ENCODE data around the gene LETM1. TPM values are rescaled to one million over a fixed set of nuclear protein-coding genes. Genes with fewer than 3 reads are reported as not detected.

The LETM1 gene
- total and polyA plus RNA-seq, 10 donors = 6.5 to 47.7 (median 34.7) TPM

DNA sequence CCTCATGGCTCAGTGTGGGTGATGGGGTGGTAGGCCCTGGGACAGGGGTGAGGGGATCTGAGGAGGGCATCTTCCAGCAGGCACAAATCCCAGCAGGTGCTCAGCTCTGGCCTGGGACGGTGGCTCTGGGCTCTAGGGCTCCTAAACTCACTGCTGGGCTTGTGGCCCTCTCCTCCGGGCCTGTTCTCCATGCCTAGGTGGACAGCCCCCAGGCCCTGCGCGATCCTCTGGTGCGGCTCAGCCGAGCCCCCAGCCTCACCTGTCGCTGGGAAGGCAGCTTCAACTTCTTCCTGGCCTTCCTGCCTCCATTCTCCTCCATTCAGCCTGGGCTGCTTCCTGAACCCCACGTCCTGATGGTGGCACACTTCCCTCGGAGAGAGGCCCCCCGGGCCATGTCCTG lies 82.2 kb downstream of the LETM1 start:
- Histone ChIP-seq H3K4me3 (no peak overlapping the region), H3K27ac (no peak overlapping the region), H3K9me3 (no peaks in the 10 kb centered on the region), H3K27me3 (replicated peaks in 1 of 7) (peaks cover 0 to 53% (median 9%) of the 10 kb centered on the region in 7 donors), H3K36me3 (no peaks in the 10 kb centered on the region), H3K4me1 (peaks cover 0 to 11% (median 4%) of the 10 kb centered on the region in 6 donors)
- DNase-seq = no peak
- WGBS, 5 donors = 80 to 94% (median 84%) methylated on average over 8 to 10 of the region's 10 CpGs
- no peak for TF ChIP-seq POLR2A (IDR thresholded peaks at IDR 0.05)
- intact Hi-C loops (cut with DNase I; ENCODE audit: low total_unique reads) = no loop called here

DNA sequence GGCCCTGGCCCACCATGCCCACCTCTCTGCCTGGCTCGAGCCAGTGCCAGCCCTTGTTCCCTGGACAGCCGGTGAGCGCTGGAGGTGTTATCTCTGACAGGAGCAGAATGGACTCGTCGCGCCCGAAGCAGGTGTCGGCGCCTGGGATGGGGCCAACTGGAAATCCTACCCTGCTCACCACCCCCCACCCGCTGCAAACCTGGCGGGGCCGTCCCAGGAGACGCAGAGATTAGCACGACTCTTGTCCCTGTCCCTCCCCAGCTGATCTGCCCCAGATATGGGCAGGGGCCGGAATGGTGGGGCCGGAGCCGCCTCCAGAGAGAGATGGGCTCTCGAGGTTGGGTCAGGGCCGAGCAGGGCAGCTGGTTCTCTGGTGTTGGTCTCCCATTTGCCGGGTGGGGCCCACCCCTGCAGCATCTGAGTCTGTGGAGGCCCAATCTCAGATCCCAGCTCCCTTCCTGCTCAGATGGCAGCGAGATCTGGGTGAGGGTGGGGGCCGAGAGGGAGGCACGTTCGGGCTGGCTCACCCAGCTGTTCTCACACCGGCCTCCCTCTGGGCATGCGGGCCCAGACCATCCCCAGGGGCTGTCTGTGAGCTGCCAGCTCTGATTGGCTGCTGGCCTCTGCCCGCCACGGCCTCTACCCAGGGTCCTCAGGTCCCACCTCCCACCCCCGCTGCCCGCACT lies 83.0 kb downstream of the LETM1 start:
- Histone ChIP-seq H3K27ac (no peak overlapping the region), H3K4me3 (no peak overlapping the region), H3K4me1 (peaks cover 0 to 17% (median 7%) of the 10 kb centered on the region in 6 donors), H3K9me3 (no peaks in the 10 kb centered on the region), H3K36me3 (no peaks in the 10 kb centered on the region), H3K27me3 (replicated peaks in 1 of 7) (peaks cover 0 to 61% (median 15%) of the 10 kb centered on the region in 7 donors)
- intact Hi-C loops (cut with DNase I; ENCODE audit: low total_unique reads) = no loop called here
- TF ChIP-seq POLR2A (IDR thresholded peaks at IDR 0.05) = no peak
- TF ChIP-seq, protein P1, sequence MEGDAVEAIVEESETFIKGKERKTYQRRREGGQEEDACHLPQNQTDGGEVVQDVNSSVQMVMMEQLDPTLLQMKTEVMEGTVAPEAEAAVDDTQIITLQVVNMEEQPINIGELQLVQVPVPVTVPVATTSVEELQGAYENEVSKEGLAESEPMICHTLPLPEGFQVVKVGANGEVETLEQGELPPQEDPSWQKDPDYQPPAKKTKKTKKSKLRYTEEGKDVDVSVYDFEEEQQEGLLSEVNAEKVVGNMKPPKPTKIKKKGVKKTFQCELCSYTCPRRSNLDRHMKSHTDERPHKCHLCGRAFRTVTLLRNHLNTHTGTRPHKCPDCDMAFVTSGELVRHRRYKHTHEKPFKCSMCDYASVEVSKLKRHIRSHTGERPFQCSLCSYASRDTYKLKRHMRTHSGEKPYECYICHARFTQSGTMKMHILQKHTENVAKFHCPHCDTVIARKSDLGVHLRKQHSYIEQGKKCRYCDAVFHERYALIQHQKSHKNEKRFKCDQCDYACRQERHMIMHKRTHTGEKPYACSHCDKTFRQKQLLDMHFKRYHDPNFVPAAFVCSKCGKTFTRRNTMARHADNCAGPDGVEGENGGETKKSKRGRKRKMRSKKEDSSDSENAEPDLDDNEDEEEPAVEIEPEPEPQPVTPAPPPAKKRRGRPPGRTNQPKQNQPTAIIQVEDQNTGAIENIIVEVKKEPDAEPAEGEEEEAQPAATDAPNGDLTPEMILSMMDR (IDR thresholded peaks at IDR 0.05 in 8 of 11, conservative IDR thresholded peaks at IDR 0.05 in 3 of 11) = no peak
- no peak for TF ChIP-seq POLR2AphosphoS5 (IDR thresholded peaks at IDR 0.05)
- 75 to 86% (median 79%) methylated on average over 17 to 30 of the region's 30 CpGs for WGBS, 5 donors
- no peak for DNase-seq

DNA sequence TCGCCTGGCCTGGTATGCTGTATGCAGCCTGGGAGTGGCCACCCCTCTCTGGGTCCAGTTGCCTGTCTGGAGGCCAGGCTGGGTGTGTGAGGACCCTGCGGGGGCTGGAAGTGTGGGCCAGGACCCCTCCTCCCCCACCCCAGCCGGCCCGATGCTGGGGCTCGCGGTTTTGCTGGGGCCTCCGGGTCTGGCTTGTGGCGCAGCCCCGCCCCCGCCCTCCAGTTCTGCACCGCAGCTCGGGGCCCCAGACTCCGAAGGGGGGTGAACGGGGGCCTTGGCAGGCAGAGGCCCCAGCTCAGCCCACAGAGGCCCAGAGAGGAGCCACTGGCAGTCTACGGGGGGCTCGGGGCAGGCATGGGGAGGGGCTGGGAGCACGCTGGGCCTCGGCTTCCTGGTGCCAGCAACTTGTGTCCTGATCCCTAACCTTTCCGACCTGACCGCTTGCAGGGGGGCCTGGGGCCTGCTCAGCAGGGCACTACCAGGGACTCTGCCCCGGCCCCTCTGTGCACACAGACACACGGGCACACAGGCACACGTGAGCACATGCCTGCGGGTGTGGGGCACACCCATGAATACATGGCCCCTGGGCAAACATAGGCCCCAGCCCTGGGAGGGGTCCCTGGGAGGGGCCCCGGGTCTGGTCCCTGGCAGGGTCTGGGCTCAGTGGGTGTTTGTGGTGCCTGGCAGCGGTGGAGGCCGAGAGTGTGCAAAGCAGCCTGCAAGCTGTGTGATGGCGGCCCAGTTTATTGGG lies 84.2 kb downstream of the LETM1 start:
- no peaks in the 10 kb centered on the region for H3K36me3 ChIP-seq
- intact Hi-C loops (cut with DNase I; ENCODE audit: low total_unique reads) = no loop called here
- peaks cover 0 to 74% (median 24%) of the 10 kb centered on the region in 7 donors for H3K27me3 ChIP-seq (replicated peaks in 1 of 7)
- no peak overlapping the region for H3K27ac ChIP-seq
- WGBS, 5 donors = 13 to 43% (median 33%) methylated on average over 4 to 28 of the region's 28 CpGs
- H3K4me3 ChIP-seq = no peak overlapping the region
- no peaks in the 10 kb centered on the region for H3K9me3 ChIP-seq
- peaks cover 1 to 26% (median 14%) of the 10 kb centered on the region in 6 donors for H3K4me1 ChIP-seq
- no peak for DNase-seq
- TF ChIP-seq, protein P1 (IDR thresholded peaks at IDR 0.05 in 8 of 11, conservative IDR thresholded peaks at IDR 0.05 in 3 of 11) = no peak
- no peak for TF ChIP-seq POLR2A (IDR thresholded peaks at IDR 0.05)
- no peak for TF ChIP-seq POLR2AphosphoS5 (IDR thresholded peaks at IDR 0.05)

DNA sequence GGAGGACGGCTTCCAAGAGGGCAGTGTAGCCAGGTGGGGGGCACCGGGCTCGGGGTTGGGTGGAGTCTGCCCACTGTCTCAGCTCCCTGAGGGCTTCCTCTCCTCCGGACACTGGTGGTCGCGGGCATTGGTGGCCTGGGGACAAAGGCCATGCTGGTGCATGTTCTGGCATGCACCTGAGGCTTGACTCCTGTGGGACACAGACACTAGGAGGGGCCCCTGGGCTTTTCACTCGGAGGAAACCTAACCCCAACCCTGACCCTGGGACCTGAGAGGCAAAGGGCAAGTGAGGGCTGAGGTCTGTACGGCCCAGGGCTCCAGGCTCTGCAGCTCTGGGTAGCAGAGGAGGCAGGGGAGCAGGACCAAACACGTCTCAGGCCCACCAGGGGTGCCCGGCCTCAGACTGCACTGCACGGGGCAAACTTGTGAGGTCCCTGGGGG lies 85.1 kb downstream of the LETM1 start:
- H3K4me3 ChIP-seq = no peak overlapping the region
- intact Hi-C loops (cut with DNase I; ENCODE audit: low total_unique reads) = no loop called here
- no peak for TF ChIP-seq POLR2A (IDR thresholded peaks at IDR 0.05)
- TF ChIP-seq POLR2AphosphoS5 (IDR thresholded peaks at IDR 0.05) = no peak
- TF ChIP-seq, protein P1 (IDR thresholded peaks at IDR 0.05 in 8 of 11, conservative IDR thresholded peaks at IDR 0.05 in 3 of 11) = no peak
- WGBS, 5 donors = 68 to 100% (median 75%) methylated on average over 1 to 11 of the region's 11 CpGs
- DNase-seq = no peak
- no peaks in the 10 kb centered on the region for H3K9me3 ChIP-seq
- H3K4me1 ChIP-seq = peaks cover 4 to 35% (median 23%) of the 10 kb centered on the region in 6 donors
- H3K27me3 ChIP-seq (replicated peaks in 1 of 7) = peaks cover 0 to 83% (median 31%) of the 10 kb centered on the region in 7 donors
- no peak overlapping the region for H3K27ac ChIP-seq
- H3K36me3 ChIP-seq = no peaks in the 10 kb centered on the region
